H54 (cell line): ENCODE results near the gene B4GALT5.
"Not testable (repeated sequence)": the region's sequence is repeated elsewhere in the genome, so short reads cannot be mapped to it uniquely, and the experiment has no call there.

Source experiments
- DNase-seq: peaks from one replicate; pipeline ENCODE4 v3.0.0; 2011; ENCODE audit warnings: low spot score, mixed read lengths; ENCODE audit not compliant: insufficient read length
- FAIRE-seq: peaks from 3 replicates; lab custom pipeline; 2011; peaks lifted over from hg19 to GRCh38; lab: Jason Lieb, UNC
- POLR2A ChIP-seq: IDR thresholded peaks from 2 replicates; pipeline ENCODE4 v1.6.1; 2011; ENCODE audit warnings: low read depth, mild to moderate bottlenecking, low read length

Gene B4GALT5

GRCh38 chr20:49713753-49714712 is at the start of gene B4GALT5:
Gene B4GALT5, minus strand, starts transcription at chr20:49713878. Its CDS starts 188 bp downstream, at chr20:49713690.
- FAIRE-seq: no peak
- peak; percentile 62 for DNase-seq
- TF ChIP-seq POLR2A: peak; percentile 67

GRCh38 chr20:49762940-49763766 is 49.5 kb upstream of the B4GALT5 start:
- FAIRE-seq: no peak
- DNase-seq: no peak
- TF ChIP-seq POLR2A: no peak

- not testable (repeated sequence) for DNase-seq, FAIRE-seq
Observed at GRCh38 chr20:49761888-49762287, 48.2 kb upstream of the B4GALT5 start.

- no peak for FAIRE-seq
- no peak for TF ChIP-seq POLR2A
Observed at GRCh38 chr20:49759266-49759950, 45.7 kb upstream of the B4GALT5 start.

GRCh38 chr20:49758781-49759180 is 45.1 kb upstream of the B4GALT5 start:
- TF ChIP-seq POLR2A: no peak
- no peak for FAIRE-seq
- no peak for DNase-seq

More at GRCh38 chr20:49759266-49759950, 45.7 kb upstream of the B4GALT5 start:
- no peak for DNase-seq

GRCh38 chr20:49757597-49757996 is 43.9 kb upstream of the B4GALT5 start:
- TF ChIP-seq POLR2A: no peak
- FAIRE-seq (no peak), DNase-seq (no peak)

GRCh38 chr20:49756241-49756640 is 42.6 kb upstream of the B4GALT5 start:
- TF ChIP-seq POLR2A: no peak
- FAIRE-seq: no peak
- DNase-seq: no peak

- FAIRE-seq (no peak), DNase-seq (no peak)
- no peak for TF ChIP-seq POLR2A
Observed at GRCh38 chr20:49754596-49754995, 40.9 kb upstream of the B4GALT5 start.

GRCh38 chr20:49753133-49753532 is 39.5 kb upstream of the B4GALT5 start:
- no peak for TF ChIP-seq POLR2A
- FAIRE-seq (no peak), DNase-seq (no peak)

- FAIRE-seq: no peak
- no peak for TF ChIP-seq POLR2A
- no peak for DNase-seq
Observed at GRCh38 chr20:49752201-49752903, 38.7 kb upstream of the B4GALT5 start.

- TF ChIP-seq POLR2A: no peak
- DNase-seq: no peak
- no peak for FAIRE-seq
Observed at GRCh38 chr20:49751397-49751736, 37.7 kb upstream of the B4GALT5 start.

- FAIRE-seq: no peak
- TF ChIP-seq POLR2A: no peak
- no peak for DNase-seq
Observed at GRCh38 chr20:49750611-49751396, 37.1 kb upstream of the B4GALT5 start.
